A549 (cell line): ENCODE data around the gene TTC28.

ENCODE experiments used
- CHD2 ChIP-seq: fragments of 150-350 bp; IDR thresholded peaks from 2 replicates; pipeline ENCODE4 v1.6.1; 2014; ENCODE audit warnings: low read length; ENCODE audit not compliant: partially characterized antibody
- CTCF ChIP-seq: fragments of >200 bp; sonication (Bioruptor Twin); formaldehyde crosslinking; IDR thresholded peaks from 3 replicates; pipeline ENCODE4 v1.5.1; 2016
- EP300 ChIP-seq, 2 experiments: fragments of >200 bp; sonication (Bioruptor Twin); formaldehyde crosslinking; IDR thresholded peaks; 2 replicates in 1 of 2; 3 replicates in 1 of 2; pipeline ENCODE4 v1.6.1; 2016 to 2017
- HOXA7 ChIP-seq: fragments of 250-450 bp; sonication (Bioruptor Pico); IDR thresholded peaks from 2 replicates; pipeline ENCODE4 v1.5.0; 2020; ENCODE audit warnings: mild to moderate bottlenecking, moderate library complexity
- JUN ChIP-seq, 2 experiments: fragments of >200 bp; sonication (Bioruptor Twin); formaldehyde crosslinking; IDR thresholded peaks; 2 replicates in 1 of 2; 3 replicates in 1 of 2; pipeline ENCODE4 v1.6.1; 2016 to 2017
- POLR2A ChIP-seq: IDR thresholded peaks from 2 replicates; pipeline ENCODE4 v1.6.1; 2012; ENCODE audit warnings: mild to moderate bottlenecking, low read length
- RAD21 ChIP-seq, 2 experiments: fragments of >200 bp in 1 of 2; sonication (Bioruptor Twin) in 1 of 2; formaldehyde crosslinking in 1 of 2; IDR thresholded peaks in 1 of 2; conservative IDR thresholded peaks in 1 of 2; 2 replicates in 1 of 2; 3 replicates in 1 of 2; pipeline ENCODE4 v1.6.1; 2012 to 2018; ENCODE audit warnings: inconsistent platforms in 1 of 2
- SREBF2 ChIP-seq: fragments of 450-650 bp; IDR thresholded peaks from 2 replicates; pipeline ENCODE4 v1.6.1; 2014; ENCODE audit warnings: mild to moderate bottlenecking, moderate library complexity
- ZFP36 ChIP-seq: fragments of 450-650 bp; IDR thresholded peaks from 2 replicates; pipeline ENCODE4 v1.6.1; 2014; ENCODE audit warnings: borderline replicate concordance; ENCODE audit not compliant: partially characterized antibody

- no peak for TF ChIP-seq HOXA7 (CRISPR knock-in tag)
- no peak for TF ChIP-seq POLR2A
- no peak for TF ChIP-seq SREBF2
- no peak for TF ChIP-seq CTCF
- TF ChIP-seq EP300 (IDR thresholded peaks at IDR 0.05) = no peak
- no peak for TF ChIP-seq RAD21 (conservative IDR thresholded peaks at IDR 0.05 in 1 of 2, IDR thresholded peaks at IDR 0.05 in 1 of 2)
- no peak for TF ChIP-seq JUN (IDR thresholded peaks at IDR 0.05)
- no peak for TF ChIP-seq CHD2
- TF ChIP-seq ZFP36 = no peak
Measured at GRCh38 chr22:28093711-28094110, 585.9 kb downstream of the TTC28 start.
